ENCODE measurements around the gene ZNF260.

Gene ZNF260

DNA sequence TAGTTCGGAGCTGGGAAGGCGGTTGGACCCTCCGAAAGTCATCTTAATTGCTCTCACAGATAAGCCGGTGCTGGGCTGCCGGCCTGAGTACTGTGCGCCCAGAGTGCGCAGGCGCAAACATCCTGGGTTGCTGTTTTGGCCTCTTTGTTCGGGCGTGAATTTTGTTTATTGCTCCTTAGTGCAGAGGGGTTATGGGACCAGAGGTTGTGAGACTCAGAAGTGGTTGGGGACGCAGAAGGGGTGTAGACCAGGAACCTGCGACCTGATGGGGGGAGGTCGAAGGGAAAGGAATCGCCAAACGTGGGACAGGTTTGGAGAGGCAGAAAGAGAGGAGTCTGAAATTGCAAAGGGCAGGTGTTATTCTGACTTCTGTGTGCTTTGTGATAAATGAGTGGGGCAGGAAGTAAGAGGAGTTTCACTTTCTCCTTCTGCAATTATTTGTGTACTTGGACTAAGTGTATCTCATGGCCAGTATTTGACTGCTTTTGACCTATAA is 38.1 kb downstream of the ZNF260 start:
- DNase-seq (ENCODE audit: low read depth in 3 of 3, low spot score in 1 of 3): peak in 1 of 3 donors; percentile 34

DNA sequence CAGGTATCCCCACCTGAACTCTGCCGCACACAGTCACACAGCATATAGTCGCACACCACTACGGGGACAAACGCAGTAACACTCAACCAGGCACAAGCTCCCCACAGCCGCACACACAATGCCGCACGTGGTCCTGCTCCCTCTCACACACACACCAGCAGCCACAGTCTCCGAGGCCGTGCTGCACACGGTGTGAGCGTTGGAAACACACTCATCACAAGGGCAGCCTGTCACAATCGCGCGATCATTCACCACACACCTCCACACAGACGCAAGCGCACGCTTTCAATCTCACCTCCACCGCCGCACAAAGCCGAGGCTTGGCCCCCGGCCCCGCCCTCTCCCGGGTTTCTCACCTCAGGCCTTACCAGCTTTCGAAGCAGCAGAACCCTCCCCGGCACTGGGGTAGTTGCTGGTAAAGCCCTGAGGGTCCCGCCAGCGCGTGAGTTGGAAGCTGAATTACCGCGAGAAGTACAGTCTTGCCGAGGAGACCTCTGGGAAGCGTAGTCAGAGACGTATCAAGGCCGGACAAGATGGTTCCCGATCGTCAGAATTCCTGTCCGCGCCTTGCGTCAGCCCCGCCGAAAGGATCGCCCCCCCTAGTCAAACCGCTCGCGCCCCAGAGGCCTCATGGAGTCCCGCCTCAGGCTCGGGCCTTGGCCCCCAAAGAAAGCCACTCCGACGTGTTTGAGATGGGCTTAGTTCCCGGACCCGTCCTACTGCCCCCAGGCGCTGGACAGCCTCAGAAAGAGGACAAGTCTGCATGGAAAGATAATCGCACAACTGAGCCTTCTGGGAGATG is 38.8 kb downstream of the ZNF260 start, which contains the start of gene ZNF566:
Gene ZNF566 (minus strand): TSS at position 444 of the 802 bp plus-strand sequence. CDS start 13,004 bp downstream, outside the sequence.
- peak; percentile 80 to 86 (median 86) for DNase-seq (ENCODE audit: low read depth in 3 of 3, low spot score in 1 of 3)

DNA sequence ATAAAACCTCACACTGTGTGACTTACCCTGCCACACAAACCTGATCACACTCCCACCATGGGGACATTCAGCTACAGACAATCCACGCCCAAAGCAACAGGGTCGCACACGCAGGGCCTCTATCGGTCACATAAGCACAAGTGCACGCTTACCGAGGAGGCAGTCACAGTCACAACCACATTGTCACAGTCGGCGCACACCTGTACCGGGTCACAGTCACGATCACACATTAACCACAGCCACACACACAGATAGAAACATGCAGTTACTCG is 39.3 kb downstream of the ZNF260 start:
- DNase-seq (ENCODE audit: low read depth in 3 of 3, low spot score in 1 of 3): peak in 1 of 3 donors; percentile 36

GRCh38 chr19:36488118-36488845 is 39.8 kb downstream of the ZNF260 start:
- no peak for DNase-seq (ENCODE audit: low read depth in 3 of 3, low spot score in 1 of 3)

DNA sequence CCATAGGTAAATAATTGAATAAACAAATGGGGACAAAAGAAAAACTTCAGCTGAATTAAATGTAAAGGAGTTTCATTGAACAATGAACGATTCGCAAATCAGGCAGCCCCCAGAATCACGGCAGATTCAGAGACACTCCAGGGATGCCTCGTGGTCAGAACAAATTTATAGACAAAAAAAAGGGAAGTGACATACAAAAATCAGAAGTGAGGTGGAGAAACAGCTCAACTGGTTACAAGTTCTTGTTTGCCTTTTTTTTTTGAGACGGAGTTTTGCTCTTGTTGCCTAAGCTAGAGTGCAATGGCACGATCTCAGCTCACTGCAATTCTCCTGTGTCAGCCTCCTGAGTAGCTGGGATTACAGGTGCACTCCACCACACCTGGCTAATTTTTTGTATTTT is 44.4 kb downstream of the ZNF260 start:
- DNase-seq (ENCODE audit: low read depth in 3 of 3, low spot score in 1 of 3): no peak

DNA sequence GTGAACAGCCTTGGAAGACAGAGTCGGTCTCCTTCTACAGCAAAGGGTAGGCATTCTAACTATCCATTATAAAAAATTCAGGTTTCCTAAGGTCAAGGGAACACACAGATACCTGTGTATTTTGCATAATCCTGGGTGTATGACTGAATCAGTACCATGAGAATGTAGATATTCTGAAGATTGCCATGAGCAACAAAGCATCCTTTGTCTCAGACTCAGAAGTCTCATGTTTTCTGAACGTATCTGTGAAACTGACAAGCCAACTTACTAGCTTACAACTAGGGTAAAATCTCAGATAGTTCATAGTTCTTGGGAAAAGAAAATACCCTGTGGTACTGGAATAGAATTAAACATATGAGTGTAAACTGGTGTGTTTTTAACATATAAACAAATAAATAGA is 45.2 kb downstream of the ZNF260 start:
- no peak for DNase-seq (ENCODE audit: low read depth in 3 of 3, low spot score in 1 of 3)

Measured in stimulated activated CD4-positive, alpha-beta T cell treated with anti-CD3 and anti-CD28 coated beads, TNF-alpha, amount 100 ng/mL, for 1 hour (primary cell).